HCT116 (cell line): Measurements from ENCODE around the gene AFDN.

Experiments used
- CEBPB ChIP-seq: IDR thresholded peaks from 2 replicates; pipeline ENCODE4 v1.6.1; 2012; ENCODE audit warnings: low read depth
- ELF1 ChIP-seq: IDR thresholded peaks from 2 replicates; pipeline ENCODE4 v1.6.1; 2012; ENCODE audit warnings: low read depth, borderline replicate concordance
- EZH2 ChIP-seq: fragments of 200-600 bp; sonication (generic); IDR thresholded peaks from 2 replicates; pipeline ENCODE4 v1.6.1; 2017; ENCODE audit warnings: antibody characterized with exemption, mixed run types
- EZH2phosphoT487 ChIP-seq: fragments of 200-600 bp; IDR thresholded peaks from 2 replicates; pipeline ENCODE4 v1.6.1; 2018; ENCODE audit warnings: antibody characterized with exemption, borderline replicate concordance
- JUND ChIP-seq: IDR thresholded peaks from 2 replicates; pipeline ENCODE4 v1.6.1; 2012
- POLR2A ChIP-seq: IDR thresholded peaks from 2 replicates; pipeline ENCODE4 v1.7.0; 2011; ENCODE audit warnings: borderline replicate concordance; ENCODE audit not compliant: insufficient read depth, insufficient read length; ENCODE audit errors: extremely low read depth
- POLR2AphosphoS5 ChIP-seq: IDR thresholded peaks from 2 replicates; pipeline ENCODE4 v1.6.1; 2011; ENCODE audit warnings: mild to moderate bottlenecking, low read depth, low read length, moderate library complexity
- RAD21 ChIP-seq: IDR thresholded peaks from 2 replicates; pipeline ENCODE4 v1.6.1; 2012; ENCODE audit warnings: low read depth, mild to moderate bottlenecking
- ZNF274 ChIP-seq: fragments of 200-500 bp; sonication (Bioruptor generic); IDR thresholded peaks from 2 replicates; pipeline ENCODE4 v1.6.1; 2014; ENCODE audit warnings: mild to moderate bottlenecking, low read depth, low read length, inconsistent platforms
- TF ChIP-seq, protein P1 (sequence below), 3 experiments: fragments of 200-600 bp in 1 of 3; sonication (generic) in 1 of 3; IDR thresholded peaks in 2 of 3; conservative IDR thresholded peaks in 1 of 3; 2 replicates each; pipeline ENCODE4 v1.5.1; 2012 to 2017; ENCODE audit warnings: low read depth in 2 of 3, low read length in 2 of 3, antibody characterized with exemption in 1 of 3, borderline replicate concordance in 1 of 3, control low read depth in 1 of 3, mild to moderate bottlenecking in 1 of 3, mixed read lengths in 1 of 3, mixed run types in 1 of 3, moderate library complexity in 1 of 3; ENCODE audit not compliant: insufficient read depth in 1 of 3
- TF ChIP-seq, protein P2 (sequence below): IDR thresholded peaks from 2 replicates; pipeline ENCODE4 v1.6.1; 2012; ENCODE audit warnings: low read depth
- TF ChIP-seq, protein P3 (sequence below): IDR thresholded peaks from 2 replicates; pipeline ENCODE4 v1.6.1; 2011; ENCODE audit warnings: mild to moderate bottlenecking, low read length, moderate library complexity; ENCODE audit not compliant: insufficient replicate concordance; ENCODE audit errors: extremely low read depth
- TF ChIP-seq, protein P4 (sequence below): IDR thresholded peaks from 2 replicates; pipeline ENCODE4 v1.6.1; 2012

DNA sequence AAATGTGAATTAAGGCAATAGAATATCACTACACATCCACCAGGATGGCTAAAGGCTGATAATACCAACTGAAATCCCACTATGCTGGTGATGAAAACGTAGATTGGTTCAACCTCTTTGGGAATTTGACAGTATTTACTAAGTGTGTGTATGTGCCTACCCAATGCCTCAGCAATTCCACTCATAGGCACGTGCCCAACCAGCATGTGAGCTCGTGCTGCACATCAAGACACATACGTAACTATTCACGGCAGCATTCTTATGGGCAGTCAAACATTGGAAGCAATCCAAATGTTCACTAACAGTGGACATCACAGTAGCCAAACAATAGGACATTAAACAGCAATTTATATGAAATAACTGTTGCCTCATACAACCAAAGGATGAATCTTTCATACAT is 15.7 kb upstream of the AFDN start:
- TF ChIP-seq CEBPB (no peak), EZH2 (no peak), POLR2AphosphoS5 (no peak), POLR2A (no peak), JUND (no peak), EZH2phosphoT487 (no peak), RAD21 (no peak), ZNF274 (no peak), ELF1 (no peak)
- TF ChIP-seq, protein P1, sequence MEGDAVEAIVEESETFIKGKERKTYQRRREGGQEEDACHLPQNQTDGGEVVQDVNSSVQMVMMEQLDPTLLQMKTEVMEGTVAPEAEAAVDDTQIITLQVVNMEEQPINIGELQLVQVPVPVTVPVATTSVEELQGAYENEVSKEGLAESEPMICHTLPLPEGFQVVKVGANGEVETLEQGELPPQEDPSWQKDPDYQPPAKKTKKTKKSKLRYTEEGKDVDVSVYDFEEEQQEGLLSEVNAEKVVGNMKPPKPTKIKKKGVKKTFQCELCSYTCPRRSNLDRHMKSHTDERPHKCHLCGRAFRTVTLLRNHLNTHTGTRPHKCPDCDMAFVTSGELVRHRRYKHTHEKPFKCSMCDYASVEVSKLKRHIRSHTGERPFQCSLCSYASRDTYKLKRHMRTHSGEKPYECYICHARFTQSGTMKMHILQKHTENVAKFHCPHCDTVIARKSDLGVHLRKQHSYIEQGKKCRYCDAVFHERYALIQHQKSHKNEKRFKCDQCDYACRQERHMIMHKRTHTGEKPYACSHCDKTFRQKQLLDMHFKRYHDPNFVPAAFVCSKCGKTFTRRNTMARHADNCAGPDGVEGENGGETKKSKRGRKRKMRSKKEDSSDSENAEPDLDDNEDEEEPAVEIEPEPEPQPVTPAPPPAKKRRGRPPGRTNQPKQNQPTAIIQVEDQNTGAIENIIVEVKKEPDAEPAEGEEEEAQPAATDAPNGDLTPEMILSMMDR (IDR thresholded peaks at IDR 0.05 in 2 of 3, conservative IDR thresholded peaks at IDR 0.05 in 1 of 3; ENCODE audit: borderline replicate concordance in 1 of 3, insufficient read depth in 1 of 3, low read depth in 2 of 3, low read length in 2 of 3), result no peak
- TF ChIP-seq, protein P2, sequence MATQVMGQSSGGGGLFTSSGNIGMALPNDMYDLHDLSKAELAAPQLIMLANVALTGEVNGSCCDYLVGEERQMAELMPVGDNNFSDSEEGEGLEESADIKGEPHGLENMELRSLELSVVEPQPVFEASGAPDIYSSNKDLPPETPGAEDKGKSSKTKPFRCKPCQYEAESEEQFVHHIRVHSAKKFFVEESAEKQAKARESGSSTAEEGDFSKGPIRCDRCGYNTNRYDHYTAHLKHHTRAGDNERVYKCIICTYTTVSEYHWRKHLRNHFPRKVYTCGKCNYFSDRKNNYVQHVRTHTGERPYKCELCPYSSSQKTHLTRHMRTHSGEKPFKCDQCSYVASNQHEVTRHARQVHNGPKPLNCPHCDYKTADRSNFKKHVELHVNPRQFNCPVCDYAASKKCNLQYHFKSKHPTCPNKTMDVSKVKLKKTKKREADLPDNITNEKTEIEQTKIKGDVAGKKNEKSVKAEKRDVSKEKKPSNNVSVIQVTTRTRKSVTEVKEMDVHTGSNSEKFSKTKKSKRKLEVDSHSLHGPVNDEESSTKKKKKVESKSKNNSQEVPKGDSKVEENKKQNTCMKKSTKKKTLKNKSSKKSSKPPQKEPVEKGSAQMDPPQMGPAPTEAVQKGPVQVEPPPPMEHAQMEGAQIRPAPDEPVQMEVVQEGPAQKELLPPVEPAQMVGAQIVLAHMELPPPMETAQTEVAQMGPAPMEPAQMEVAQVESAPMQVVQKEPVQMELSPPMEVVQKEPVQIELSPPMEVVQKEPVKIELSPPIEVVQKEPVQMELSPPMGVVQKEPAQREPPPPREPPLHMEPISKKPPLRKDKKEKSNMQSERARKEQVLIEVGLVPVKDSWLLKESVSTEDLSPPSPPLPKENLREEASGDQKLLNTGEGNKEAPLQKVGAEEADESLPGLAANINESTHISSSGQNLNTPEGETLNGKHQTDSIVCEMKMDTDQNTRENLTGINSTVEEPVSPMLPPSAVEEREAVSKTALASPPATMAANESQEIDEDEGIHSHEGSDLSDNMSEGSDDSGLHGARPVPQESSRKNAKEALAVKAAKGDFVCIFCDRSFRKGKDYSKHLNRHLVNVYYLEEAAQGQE, result no peak
- TF ChIP-seq, protein P3, sequence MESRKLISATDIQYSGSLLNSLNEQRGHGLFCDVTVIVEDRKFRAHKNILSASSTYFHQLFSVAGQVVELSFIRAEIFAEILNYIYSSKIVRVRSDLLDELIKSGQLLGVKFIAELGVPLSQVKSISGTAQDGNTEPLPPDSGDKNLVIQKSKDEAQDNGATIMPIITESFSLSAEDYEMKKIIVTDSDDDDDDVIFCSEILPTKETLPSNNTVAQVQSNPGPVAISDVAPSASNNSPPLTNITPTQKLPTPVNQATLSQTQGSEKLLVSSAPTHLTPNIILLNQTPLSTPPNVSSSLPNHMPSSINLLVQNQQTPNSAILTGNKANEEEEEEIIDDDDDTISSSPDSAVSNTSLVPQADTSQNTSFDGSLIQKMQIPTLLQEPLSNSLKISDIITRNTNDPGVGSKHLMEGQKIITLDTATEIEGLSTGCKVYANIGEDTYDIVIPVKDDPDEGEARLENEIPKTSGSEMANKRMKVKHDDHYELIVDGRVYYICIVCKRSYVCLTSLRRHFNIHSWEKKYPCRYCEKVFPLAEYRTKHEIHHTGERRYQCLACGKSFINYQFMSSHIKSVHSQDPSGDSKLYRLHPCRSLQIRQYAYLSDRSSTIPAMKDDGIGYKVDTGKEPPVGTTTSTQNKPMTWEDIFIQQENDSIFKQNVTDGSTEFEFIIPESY, result no peak
- TF ChIP-seq, protein P4, sequence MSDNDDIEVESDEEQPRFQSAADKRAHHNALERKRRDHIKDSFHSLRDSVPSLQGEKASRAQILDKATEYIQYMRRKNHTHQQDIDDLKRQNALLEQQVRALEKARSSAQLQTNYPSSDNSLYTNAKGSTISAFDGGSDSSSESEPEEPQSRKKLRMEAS, result no peak
